H1 (cell line): ENCODE results near the gene KCTD17.

Experiments
- GABPA ChIP-seq: IDR thresholded peaks from 2 replicates; pipeline ENCODE4 v1.6.1; 2011; ENCODE audit warnings: mild to moderate bottlenecking, low read length, moderate library complexity, borderline replicate concordance; ENCODE audit not compliant: insufficient read depth
- HDAC6 ChIP-seq: IDR thresholded peaks from one replicate; pipeline ENCODE4 v1.7.1; 2012; ENCODE audit warnings: low read depth, mild to moderate bottlenecking, inconsistent platforms, low read length, moderate library complexity
- PHF8 ChIP-seq: fragments of 200-600 bp; sonication (generic); conservative IDR thresholded peaks from 2 replicates; pipeline ENCODE4 v1.7.1; 2012; ENCODE audit warnings: low read depth, mild to moderate bottlenecking, inconsistent platforms, low read length, moderate library complexity
- POLR2AphosphoS5 ChIP-seq: IDR thresholded peaks from 2 replicates; pipeline ENCODE4 v1.6.1; 2011; ENCODE audit warnings: low read depth, low read length
- USF2 ChIP-seq: IDR thresholded peaks from 2 replicates; pipeline ENCODE4 v1.6.1; 2011; ENCODE audit warnings: low read length, improper control_type of control experiment

- TF ChIP-seq PHF8: no peak
- TF ChIP-seq GABPA: no peak
- TF ChIP-seq HDAC6: no peak
- no peak for TF ChIP-seq USF2
- TF ChIP-seq POLR2AphosphoS5: no peak
Observed at GRCh38 chr22:37101311-37102066, 49.9 kb downstream of the KCTD17 start.
